Measurements from ENCODE around the gene PTPRT. TPM values are rescaled to one million over a fixed set of nuclear protein-coding genes. Genes with fewer than 3 reads are reported as not detected.

PTPRT gene
- total RNA-seq, 1 experiment from 2014 or later: not detected

GRCh38 chr20:42098418-42098817 is 1091.3 kb downstream of the PTPRT start:
- Histone ChIP-seq H3K79me2 (ENCODE audit: insufficient read depth, low read length) (no peaks in the 10 kb centered on the region), H3K36me3 (ENCODE audit: control insufficient read depth in 1 of 2, insufficient read depth in 2 of 2, low read length in 2 of 2) (no peaks in the 10 kb centered on the region), H2AFZ (ENCODE audit: low read depth, low read length, poor library complexity, severe bottlenecking) (no peak overlapping the region), H3K27me3 (ENCODE audit: insufficient read depth, low read length) (no peaks in the 10 kb centered on the region), H3K9me2 (ENCODE audit: insufficient read depth) (no peaks in the 10 kb centered on the region), H3K4me2 (ENCODE audit: low read length) (no peak overlapping the region), H3K9me3 (ENCODE audit: control insufficient read depth in 1 of 2, insufficient read depth in 1 of 2, low read depth in 1 of 2, low read length in 2 of 2) (peaks cover 8 to 15% of the 10 kb centered on the region in 2 experiments; a peak in 2 of 4 replicates), H3K4me3 (replicated peaks in 1 of 2; ENCODE audit: low read depth in 1 of 2, low read length in 2 of 2) (no peak overlapping the region), H3K4me1 (ENCODE audit: control insufficient read depth in 1 of 2, insufficient read depth in 2 of 2, low read length in 2 of 2) (no peaks in the 10 kb centered on the region), H3K27ac (ENCODE audit: low read depth, low read length) (no peak overlapping the region), H4K20me1 (ENCODE audit: insufficient read depth) (no peaks in the 10 kb centered on the region), H3K9ac (ENCODE audit: low read length) (no peak overlapping the region)
- DNase-seq (ENCODE audit: low read depth, low spot score): no peak
- BruUV-seq (replicated peaks): no TSS peak
- POLR2A ChIA-PET: no interaction called here
- ATAC-seq: no peak
- RAD21 ChIA-PET (ENCODE audit: low non-redundant PET in 1 of 2, low total read pairs in 2 of 2, uncharacterized antibody in 2 of 2, unreplicated experiment in 2 of 2): no interaction called here
- TF ChIP-seq SP1 (IDR thresholded peaks at IDR 0.05; ENCODE audit: low read depth): no peak
- no peak for TF ChIP-seq FOSL1 (IDR thresholded peaks at IDR 0.05; ENCODE audit: low read depth)
- TF ChIP-seq TCF7L2 (IDR thresholded peaks at IDR 0.05; ENCODE audit: borderline replicate concordance, extremely low read depth, insufficient read depth, insufficient read length): no peak
- TF ChIP-seq RAD21 (IDR thresholded peaks at IDR 0.05; ENCODE audit: low read depth): no peak
- no peak for TF ChIP-seq ELF1 (IDR thresholded peaks at IDR 0.05; ENCODE audit: borderline replicate concordance, low read depth)
- TF ChIP-seq, protein P1, sequence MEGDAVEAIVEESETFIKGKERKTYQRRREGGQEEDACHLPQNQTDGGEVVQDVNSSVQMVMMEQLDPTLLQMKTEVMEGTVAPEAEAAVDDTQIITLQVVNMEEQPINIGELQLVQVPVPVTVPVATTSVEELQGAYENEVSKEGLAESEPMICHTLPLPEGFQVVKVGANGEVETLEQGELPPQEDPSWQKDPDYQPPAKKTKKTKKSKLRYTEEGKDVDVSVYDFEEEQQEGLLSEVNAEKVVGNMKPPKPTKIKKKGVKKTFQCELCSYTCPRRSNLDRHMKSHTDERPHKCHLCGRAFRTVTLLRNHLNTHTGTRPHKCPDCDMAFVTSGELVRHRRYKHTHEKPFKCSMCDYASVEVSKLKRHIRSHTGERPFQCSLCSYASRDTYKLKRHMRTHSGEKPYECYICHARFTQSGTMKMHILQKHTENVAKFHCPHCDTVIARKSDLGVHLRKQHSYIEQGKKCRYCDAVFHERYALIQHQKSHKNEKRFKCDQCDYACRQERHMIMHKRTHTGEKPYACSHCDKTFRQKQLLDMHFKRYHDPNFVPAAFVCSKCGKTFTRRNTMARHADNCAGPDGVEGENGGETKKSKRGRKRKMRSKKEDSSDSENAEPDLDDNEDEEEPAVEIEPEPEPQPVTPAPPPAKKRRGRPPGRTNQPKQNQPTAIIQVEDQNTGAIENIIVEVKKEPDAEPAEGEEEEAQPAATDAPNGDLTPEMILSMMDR (IDR thresholded peaks at IDR 0.05 in 2 of 3, conservative IDR thresholded peaks at IDR 0.05 in 1 of 3; ENCODE audit: borderline replicate concordance in 1 of 3, insufficient read depth in 1 of 3, low read depth in 2 of 3, low read length in 2 of 3): no peak
- no peak for TF ChIP-seq ZNF274 (IDR thresholded peaks at IDR 0.05; ENCODE audit: low read depth, low read length)
- TF ChIP-seq REST (IDR thresholded peaks at IDR 0.05; ENCODE audit: low read depth): no peak
- TF ChIP-seq EZH2 (IDR thresholded peaks at IDR 0.05): no peak
- no peak for TF ChIP-seq ZBTB33 (IDR thresholded peaks at IDR 0.05; ENCODE audit: extremely low read depth, insufficient replicate concordance, low read length)
- TF ChIP-seq SRF (IDR thresholded peaks at IDR 0.05; ENCODE audit: low read depth): no peak
- no peak for TF ChIP-seq POLR2A (IDR thresholded peaks at IDR 0.05; ENCODE audit: borderline replicate concordance, extremely low read depth, insufficient read depth, insufficient read length)
- intact Hi-C loops (cut with micrococcal nuclease): no loop called here
- CTCF ChIA-PET: no interaction called here

Data from HCT116 (cell line).